NCI-H1694 (cell line): ENCODE measurements around the gene HOXB3.

ENCODE experiments used
- DNase-seq: peaks from one replicate; lab custom pipeline; 2025; lab: John Stamatoyannopoulos, UW

HOXB3 gene

GRCh38 chr17:48556576-48557401 is 33.3 kb downstream of the HOXB3 start:
- no peak for DNase-seq

GRCh38 chr17:48556229-48556575 is 33.8 kb downstream of the HOXB3 start:
- DNase-seq, result no peak

- peak; percentile 37 for DNase-seq
Measured at GRCh38 chr17:48555258-48556228, 34.5 kb downstream of the HOXB3 start.

- DNase-seq, result peak; percentile 26
Measured at GRCh38 chr17:48554412-48555257, 35.4 kb downstream of the HOXB3 start.

- DNase-seq, result no peak
Measured at GRCh38 chr17:48553826-48554225, 36.2 kb downstream of the HOXB3 start.

- no peak for DNase-seq
Measured at GRCh38 chr17:48553190-48553547, 36.9 kb downstream of the HOXB3 start.

GRCh38 chr17:48552466-48553189 is 37.4 kb downstream of the HOXB3 start:
- DNase-seq, result no peak

GRCh38 chr17:48551596-48552465 is 38.2 kb downstream of the HOXB3 start:
- DNase-seq, result no peak

GRCh38 chr17:48551214-48551555 is 38.9 kb downstream of the HOXB3 start:
- DNase-seq, result no peak

GRCh38 chr17:48550502-48551213 is 39.4 kb downstream of the HOXB3 start:
- DNase-seq, result no peak

GRCh38 chr17:48549914-48550501 is 40.0 kb downstream of the HOXB3 start:
- DNase-seq, result no peak

GRCh38 chr17:48549281-48549630 is 40.8 kb downstream of the HOXB3 start:
- no peak for DNase-seq

- no peak for DNase-seq
Measured at GRCh38 chr17:48548523-48549280, 41.3 kb downstream of the HOXB3 start.

GRCh38 chr17:48547808-48548522 is 42.1 kb downstream of the HOXB3 start:
- DNase-seq, result no peak

- no peak for DNase-seq
Measured at GRCh38 chr17:48546924-48547807, 42.9 kb downstream of the HOXB3 start.

GRCh38 chr17:48546137-48546923 is 43.7 kb downstream of the HOXB3 start:
- no peak for DNase-seq
